Mucosa of descending colon (tissue), 3 donors: Measurements from ENCODE around the gene CASP9. TPM values are rescaled to one million over a fixed set of nuclear protein-coding genes. Genes with fewer than 3 reads are reported as not detected.
"Not testable (repeated sequence)": the region's sequence is repeated elsewhere in the genome, so short reads cannot be mapped to it uniquely, and the experiment has no call there.

ENCODE experiments used
- ATAC-seq: fragments of 200-7000 bp; cut with Tn5 transposase; one replicate; pipeline ENCODE4 v1.9.1; 2020; ENCODE audit warnings: mild to moderate bottlenecking, moderate library complexity
- DNase-seq, 3 donors: peaks; one replicate each; pipeline ENCODE4 v3.0.0-alpha.2; 2020
- H3K36me3 ChIP-seq: fragments of 200-600 bp; one replicate; pipeline ENCODE4 v1.8.0; 2021; ENCODE audit warnings: low read depth, mild to moderate bottlenecking
- H3K4me1 ChIP-seq: fragments of 200-600 bp; one replicate; pipeline ENCODE4 v1.8.0; 2021; ENCODE audit warnings: low read depth, mild to moderate bottlenecking
- H3K4me3 ChIP-seq: fragments of 200-600 bp; one replicate; pipeline ENCODE4 v1.8.0; 2021; ENCODE audit warnings: mild to moderate bottlenecking
- H3K9me3 ChIP-seq: fragments of 200-600 bp; one replicate; pipeline ENCODE4 v1.8.0; 2021; ENCODE audit warnings: mild to moderate bottlenecking
- CTCF ChIP-seq: fragments of 200-600 bp; IDR thresholded peaks from one replicate; pipeline ENCODE4 v1.8.0; 2022; ENCODE audit warnings: antibody characterized with exemption, mild to moderate bottlenecking
- intact Hi-C, 2 donors: fragments of 100-400 bp; cut with DNase I in 1 of 2; cut with micrococcal nuclease in 1 of 2; formaldehyde crosslinking; loops; one replicate each; pipeline versions ENCODE4 v1.11.0 to v1.11.1; 2022; cut with DNase I, micrococcal nuclease
- total RNA-seq, 3 donors: library from RNA; stranded (reverse); fragmentation: NEBNext Ultra II Directional in 2 of 3; extraction: Animal tissue kit (Norgen Biotek cat#: 25700) in 2 of 3; gene quantifications; one replicate each; pipeline versions ENCODE4 v1.2.1 to v1.2.4, GENCODE V29; 2021 to 2023
- donor health status: DM: no; HTN: no; CAD: no; lungs with moderate emphysema.
- donor health status: DM: no; HTN: no; CAD: no.
- donor health status: DM: no; HTN: yes; CAD: no.

Gene CASP9
- total RNA-seq, 3 donors from 2014 or later: 14.2 to 16.0 (median 15.2) TPM

GRCh38 chr1:15519625-15520024, 4.4 kb downstream of the CASP9 start:
- intact Hi-C loops: no loop called here
- no peak for TF ChIP-seq CTCF
- Histone ChIP-seq H3K36me3 (no peaks in the 10 kb centered on the region), H3K9me3 (no peaks in the 10 kb centered on the region), H3K4me1 (peaks cover 8% of the 10 kb centered on the region), H3K4me3 (no peak overlapping the region)
- no peak for ATAC-seq
- no peak for DNase-seq

DNA sequence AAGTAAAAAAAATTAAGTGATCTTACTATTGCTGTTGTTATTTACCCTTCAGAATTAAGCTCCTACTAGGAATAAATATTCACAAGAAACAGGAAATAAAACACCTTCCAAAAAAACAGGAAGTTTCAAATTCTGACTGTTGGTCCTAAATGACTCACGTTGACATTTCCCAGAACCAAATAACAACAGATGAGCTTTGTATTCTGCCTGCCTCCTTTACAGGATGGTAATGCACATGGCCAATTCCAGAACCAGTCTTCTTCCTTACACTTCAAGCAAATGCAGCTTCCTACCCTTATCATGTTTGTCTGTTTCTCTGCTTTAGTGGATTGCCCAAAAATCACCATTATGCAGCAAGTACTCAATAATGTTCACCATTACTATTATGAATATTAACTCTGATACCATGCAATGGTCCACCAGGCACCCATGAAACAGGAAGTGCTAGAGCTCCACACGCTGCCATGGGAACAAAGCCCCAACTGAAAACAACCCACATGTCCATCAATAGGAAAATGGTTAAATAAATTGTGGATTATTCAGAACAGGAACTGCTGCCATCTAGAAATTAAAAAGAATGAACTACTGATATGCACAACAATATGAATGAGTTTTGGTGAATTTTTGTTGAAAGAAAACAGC, 8.9 kb downstream of the CASP9 start:
- H3K9me3 ChIP-seq: no peaks in the 10 kb centered on the region
- no peak for TF ChIP-seq CTCF
- H3K36me3 ChIP-seq: no peaks in the 10 kb centered on the region
- DNase-seq: no peak
- no peak overlapping the region for H3K4me3 ChIP-seq
- intact Hi-C loops: no loop called here
- ATAC-seq: no peak
- H3K4me1 ChIP-seq: no peaks in the 10 kb centered on the region

GRCh38 chr1:15514557-15514956, 9.5 kb downstream of the CASP9 start:
- DNase-seq, H3K36me3 ChIP-seq, H3K4me3 ChIP-seq, ATAC-seq, H3K9me3 ChIP-seq, intact Hi-C loops, H3K4me1 ChIP-seq: not testable (repeated sequence)

DNA sequence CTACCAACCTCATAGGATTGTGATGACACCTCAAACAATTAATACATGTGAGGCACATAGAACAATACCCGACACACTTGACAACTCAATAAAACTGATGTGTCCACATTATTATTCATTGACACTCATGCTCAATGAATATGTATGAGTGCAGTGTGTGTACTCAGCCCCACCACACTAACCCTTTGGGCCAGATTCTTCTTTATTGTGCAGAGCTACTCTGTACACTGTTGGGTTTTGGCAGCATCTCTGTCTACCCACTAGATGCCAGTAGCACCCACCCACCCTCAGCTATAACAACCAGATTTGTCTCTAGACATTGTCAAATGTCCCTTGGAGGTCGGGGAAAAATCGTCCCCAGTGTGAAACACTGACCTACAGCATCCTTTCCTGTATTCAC, 10.1 kb downstream of the CASP9 start:
- H3K36me3 ChIP-seq: no peaks in the 10 kb centered on the region
- TF ChIP-seq CTCF: no peak
- no peaks in the 10 kb centered on the region for H3K9me3 ChIP-seq
- no peaks in the 10 kb centered on the region for H3K4me1 ChIP-seq
- intact Hi-C loops: no loop called here
- DNase-seq (no peak), ATAC-seq (no peak)
- no peak overlapping the region for H3K4me3 ChIP-seq

DNA sequence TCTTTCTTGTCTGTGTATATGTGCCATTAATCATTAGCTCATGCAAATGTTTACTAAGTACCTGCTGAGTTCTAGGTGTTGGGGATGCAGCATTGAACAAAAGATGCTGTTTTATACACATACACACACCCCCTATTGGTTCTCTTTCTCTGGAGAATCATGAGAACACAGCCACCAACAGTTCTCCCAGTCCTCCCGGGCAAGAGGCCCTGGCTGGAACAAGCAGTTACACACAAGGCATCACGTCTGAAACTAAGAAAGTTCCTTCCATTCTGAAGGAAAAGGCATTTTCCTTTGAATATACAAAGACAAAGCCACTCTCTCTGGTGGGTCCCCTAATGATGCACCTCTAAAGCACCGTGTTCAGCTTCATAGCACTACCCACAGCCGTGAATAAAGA, 10.8 kb downstream of the CASP9 start:
- TF ChIP-seq CTCF: no peak
- Histone ChIP-seq H3K36me3 (no peaks in the 10 kb centered on the region), H3K9me3 (no peaks in the 10 kb centered on the region), H3K4me1 (no peaks in the 10 kb centered on the region), H3K4me3 (no peak overlapping the region)
- DNase-seq (no peak), ATAC-seq (no peak)
- intact Hi-C loops: no loop called here

- no peaks in the 10 kb centered on the region for H3K9me3 ChIP-seq
- peak; percentile 43 for ATAC-seq
- no peak overlapping the region for H3K4me3 ChIP-seq
- H3K36me3 ChIP-seq: no peaks in the 10 kb centered on the region
- H3K4me1 ChIP-seq: no peaks in the 10 kb centered on the region
- no peak for TF ChIP-seq CTCF
- DNase-seq: no peak
- intact Hi-C loops: no loop called here
Observed at GRCh38 chr1:15510611-15511405, 13.2 kb downstream of the CASP9 start.
